NCI-H82 (cell line): Measurements from ENCODE around the gene ZNF326.
"Not testable (repeated sequence)": the region's sequence is repeated elsewhere in the genome, so short reads cannot be mapped to it uniquely, and the experiment has no call there.

ENCODE experiments used
- DNase-seq: peaks from one replicate; lab custom pipeline; 2025; lab: John Stamatoyannopoulos, UW

The ZNF326 gene

GRCh38 chr1:89965193-89965768, 29.6 kb upstream of the ZNF326 start:
- no peak for DNase-seq

GRCh38 chr1:89966656-89967055, 28.3 kb upstream of the ZNF326 start:
- no peak for DNase-seq

- no peak for DNase-seq
Measured at GRCh38 chr1:89971600-89971999, 23.3 kb upstream of the ZNF326 start.

GRCh38 chr1:89972024-89972423, 22.9 kb upstream of the ZNF326 start:
- no peak for DNase-seq

- DNase-seq = no peak
Measured at GRCh38 chr1:89973471-89974127, 21.3 kb upstream of the ZNF326 start.

GRCh38 chr1:89974256-89974655, 20.7 kb upstream of the ZNF326 start:
- DNase-seq = no peak

- DNase-seq = no peak
Measured at GRCh38 chr1:89974696-89975470, 20.0 kb upstream of the ZNF326 start.

- no peak for DNase-seq
Measured at GRCh38 chr1:89975540-89976125, 19.3 kb upstream of the ZNF326 start.

- DNase-seq = no peak
Measured at GRCh38 chr1:89978755-89979154, 16.2 kb upstream of the ZNF326 start.

- no peak for DNase-seq
Measured at GRCh38 chr1:89980605-89981004, 14.3 kb upstream of the ZNF326 start.

GRCh38 chr1:89982846-89983245, 12.1 kb upstream of the ZNF326 start:
- DNase-seq = not testable (repeated sequence)

GRCh38 chr1:89984564-89985116, 10.3 kb upstream of the ZNF326 start:
- DNase-seq = not testable (repeated sequence)

- peak; percentile 88 for DNase-seq
Measured at GRCh38 chr1:89986020-89986419, 8.9 kb upstream of the ZNF326 start.

GRCh38 chr1:89987159-89987819, 7.6 kb upstream of the ZNF326 start:
- DNase-seq = peak; percentile 89

- DNase-seq = no peak
Measured at GRCh38 chr1:89989099-89989498, 5.8 kb upstream of the ZNF326 start.

- DNase-seq = peak; percentile 86
Measured at GRCh38 chr1:89989799-89990198, 5.1 kb upstream of the ZNF326 start.

GRCh38 chr1:89990976-89991831, 3.7 kb upstream of the ZNF326 start:
- peak; percentile 100 for DNase-seq

GRCh38 chr1:89993541-89993940, 1.4 kb upstream of the ZNF326 start:
- DNase-seq = no peak

- no peak for DNase-seq
Measured at GRCh38 chr1:89994231-89994804, 592 bp upstream of the ZNF326 start.

GRCh38 chr1:89995598-89996449, 914 bp downstream of the ZNF326 start:
- peak; percentile 88 for DNase-seq
